PFSK-1 (cell line): ENCODE results near the gene GIMAP5.

Experiments used
- FOXP2 ChIP-seq: optimal IDR thresholded peaks from 2 replicates; pipeline ENCODE3; 2011; ENCODE audit warnings: borderline replicate concordance, control low read depth, inconsistent platforms; ENCODE audit not compliant: insufficient read depth; ENCODE audit errors: extremely low read length, extremely low read depth
- POLR2AphosphoS5 ChIP-seq: IDR thresholded peaks from 2 replicates; pipeline ENCODE4 v1.6.1; 2012; ENCODE audit warnings: low read depth, mild to moderate bottlenecking, control low read depth, low read length, moderate library complexity
- SIN3A ChIP-seq: IDR thresholded peaks from 2 replicates; pipeline ENCODE4 v1.6.1; 2012; ENCODE audit warnings: mild to moderate bottlenecking, low read length, moderate library complexity, borderline replicate concordance; ENCODE audit not compliant: insufficient read depth
- TAF1 ChIP-seq: IDR thresholded peaks from 2 replicates; pipeline ENCODE4 v1.6.1; 2012; ENCODE audit warnings: low read length, control low read depth, borderline replicate concordance; ENCODE audit not compliant: insufficient read depth
- TF ChIP-seq, protein P1 (sequence below), 2 experiments: IDR thresholded peaks; 2 replicates each; pipeline versions ENCODE4 v1.6.1 to v1.8.0; 2011 to 2012; ENCODE audit warnings: low read depth in 2 of 2, low read length in 2 of 2, control low read depth in 1 of 2, inconsistent platforms in 1 of 2, mild to moderate bottlenecking in 1 of 2, moderate library complexity in 1 of 2; ENCODE audit not compliant: insufficient read depth in 1 of 2

The GIMAP5 gene

DNA sequence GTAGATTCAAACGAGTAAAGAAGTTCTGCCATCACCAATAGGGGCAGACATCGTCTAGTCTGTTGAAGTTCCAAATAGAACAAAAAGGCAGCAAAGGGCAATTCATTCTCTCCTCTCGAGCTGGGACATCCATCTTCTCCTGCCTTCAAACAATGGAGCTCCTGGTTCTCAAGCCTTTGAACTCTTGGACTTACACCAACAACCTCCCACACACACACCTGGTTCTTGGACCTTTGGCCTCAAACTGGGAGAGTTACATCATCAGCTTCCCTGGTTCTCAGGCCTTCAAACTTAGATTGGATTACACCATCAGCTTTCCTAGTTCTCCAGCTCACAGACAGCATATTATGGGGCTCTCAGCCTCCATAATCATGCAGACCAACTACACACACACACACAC, 9.8 kb upstream of the GIMAP5 start:
- TF ChIP-seq SIN3A (no peak), FOXP2 (no peak), POLR2AphosphoS5 (no peak), TAF1 (no peak)
- TF ChIP-seq, protein P1, sequence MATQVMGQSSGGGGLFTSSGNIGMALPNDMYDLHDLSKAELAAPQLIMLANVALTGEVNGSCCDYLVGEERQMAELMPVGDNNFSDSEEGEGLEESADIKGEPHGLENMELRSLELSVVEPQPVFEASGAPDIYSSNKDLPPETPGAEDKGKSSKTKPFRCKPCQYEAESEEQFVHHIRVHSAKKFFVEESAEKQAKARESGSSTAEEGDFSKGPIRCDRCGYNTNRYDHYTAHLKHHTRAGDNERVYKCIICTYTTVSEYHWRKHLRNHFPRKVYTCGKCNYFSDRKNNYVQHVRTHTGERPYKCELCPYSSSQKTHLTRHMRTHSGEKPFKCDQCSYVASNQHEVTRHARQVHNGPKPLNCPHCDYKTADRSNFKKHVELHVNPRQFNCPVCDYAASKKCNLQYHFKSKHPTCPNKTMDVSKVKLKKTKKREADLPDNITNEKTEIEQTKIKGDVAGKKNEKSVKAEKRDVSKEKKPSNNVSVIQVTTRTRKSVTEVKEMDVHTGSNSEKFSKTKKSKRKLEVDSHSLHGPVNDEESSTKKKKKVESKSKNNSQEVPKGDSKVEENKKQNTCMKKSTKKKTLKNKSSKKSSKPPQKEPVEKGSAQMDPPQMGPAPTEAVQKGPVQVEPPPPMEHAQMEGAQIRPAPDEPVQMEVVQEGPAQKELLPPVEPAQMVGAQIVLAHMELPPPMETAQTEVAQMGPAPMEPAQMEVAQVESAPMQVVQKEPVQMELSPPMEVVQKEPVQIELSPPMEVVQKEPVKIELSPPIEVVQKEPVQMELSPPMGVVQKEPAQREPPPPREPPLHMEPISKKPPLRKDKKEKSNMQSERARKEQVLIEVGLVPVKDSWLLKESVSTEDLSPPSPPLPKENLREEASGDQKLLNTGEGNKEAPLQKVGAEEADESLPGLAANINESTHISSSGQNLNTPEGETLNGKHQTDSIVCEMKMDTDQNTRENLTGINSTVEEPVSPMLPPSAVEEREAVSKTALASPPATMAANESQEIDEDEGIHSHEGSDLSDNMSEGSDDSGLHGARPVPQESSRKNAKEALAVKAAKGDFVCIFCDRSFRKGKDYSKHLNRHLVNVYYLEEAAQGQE (IDR thresholded peaks at IDR 0.05; ENCODE audit: insufficient read depth in 1 of 2, low read depth in 2 of 2, low read length in 2 of 2): no peak

DNA sequence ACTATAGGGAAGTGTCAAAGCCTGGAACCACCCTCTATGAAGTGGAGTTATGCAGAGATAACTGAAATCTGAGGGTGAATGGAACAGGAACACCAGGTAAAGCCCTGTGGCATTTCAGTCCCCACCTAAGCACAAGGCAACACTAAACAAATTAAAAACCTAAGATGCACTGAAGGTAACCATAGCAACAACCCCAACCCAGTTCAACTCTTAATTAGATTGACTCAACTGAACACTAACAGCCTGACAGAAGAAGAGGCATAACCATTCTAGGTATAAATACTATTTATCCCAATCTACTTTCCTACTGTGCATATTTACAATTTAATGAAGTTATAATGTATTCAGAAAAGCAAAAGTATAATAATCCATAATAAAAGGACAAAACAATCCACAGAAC, 9.2 kb upstream of the GIMAP5 start:
- TF ChIP-seq TAF1 (no peak), SIN3A (no peak), FOXP2 (no peak), POLR2AphosphoS5 (no peak)
- TF ChIP-seq, protein P1 (IDR thresholded peaks at IDR 0.05; ENCODE audit: insufficient read depth in 1 of 2, low read depth in 2 of 2, low read length in 2 of 2): no peak

GRCh38 chr7:150728609-150729008, 8.6 kb upstream of the GIMAP5 start:
- TF ChIP-seq POLR2AphosphoS5 (no peak), SIN3A (no peak), TAF1 (no peak), FOXP2 (no peak)
- TF ChIP-seq, protein P1 (IDR thresholded peaks at IDR 0.05; ENCODE audit: insufficient read depth in 1 of 2, low read depth in 2 of 2, low read length in 2 of 2): no peak

- TF ChIP-seq SIN3A (no peak), FOXP2 (no peak), TAF1 (no peak), POLR2AphosphoS5 (no peak)
- TF ChIP-seq, protein P1 (IDR thresholded peaks at IDR 0.05; ENCODE audit: insufficient read depth in 1 of 2, low read depth in 2 of 2, low read length in 2 of 2): no peak
Observed at GRCh38 chr7:150731916-150732315, 5.3 kb upstream of the GIMAP5 start.

DNA sequence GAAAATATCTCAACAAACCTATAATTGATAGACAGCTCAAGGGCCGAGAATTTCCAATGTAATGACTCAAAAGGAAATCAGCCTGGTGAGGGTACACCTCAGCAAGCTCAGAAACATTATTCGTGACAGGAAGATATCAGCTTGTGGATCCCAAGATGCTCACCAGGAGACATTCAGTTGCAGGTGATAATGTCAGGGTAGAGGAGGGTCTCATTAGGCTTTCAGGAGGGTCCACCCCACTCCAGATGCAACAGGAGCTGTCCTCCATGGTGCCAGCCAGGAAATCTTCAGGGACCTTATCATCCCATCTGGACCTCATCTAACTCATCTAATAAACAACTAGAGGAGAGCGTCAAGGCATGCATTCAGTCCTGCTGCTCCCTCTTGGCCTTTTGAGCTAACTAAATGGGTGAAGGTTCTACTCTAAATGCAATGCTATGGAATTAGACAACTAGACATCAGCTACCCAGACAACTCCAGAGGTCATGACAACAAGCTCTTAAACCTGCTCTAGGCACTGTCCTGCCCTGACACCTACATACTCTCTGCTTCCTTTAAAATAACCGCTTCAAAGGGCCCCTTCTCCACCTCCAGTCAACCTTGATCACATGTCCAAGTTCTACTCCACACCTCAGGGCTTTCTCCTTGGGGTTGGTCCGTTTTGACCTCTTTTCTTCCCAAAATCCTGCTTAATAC, 4.3 kb upstream of the GIMAP5 start:
- no peak for TF ChIP-seq SIN3A
- no peak for TF ChIP-seq POLR2AphosphoS5
- TF ChIP-seq, protein P1 (IDR thresholded peaks at IDR 0.05; ENCODE audit: insufficient read depth in 1 of 2, low read depth in 2 of 2, low read length in 2 of 2): no peak
- TF ChIP-seq FOXP2: no peak
- TF ChIP-seq TAF1: no peak
